ENCODE results near the gene PPFIA3. TPM values are rescaled to one million over a fixed set of nuclear protein-coding genes. Genes with fewer than 3 reads are reported as not detected.
"Not testable (repeated sequence)": the region's sequence is repeated elsewhere in the genome, so short reads cannot be mapped to it uniquely, and the experiment has no call there.

PPFIA3 gene
- total RNA-seq, 2 donors from 2014 or later = 7.0 to 11.3 TPM

DNA sequence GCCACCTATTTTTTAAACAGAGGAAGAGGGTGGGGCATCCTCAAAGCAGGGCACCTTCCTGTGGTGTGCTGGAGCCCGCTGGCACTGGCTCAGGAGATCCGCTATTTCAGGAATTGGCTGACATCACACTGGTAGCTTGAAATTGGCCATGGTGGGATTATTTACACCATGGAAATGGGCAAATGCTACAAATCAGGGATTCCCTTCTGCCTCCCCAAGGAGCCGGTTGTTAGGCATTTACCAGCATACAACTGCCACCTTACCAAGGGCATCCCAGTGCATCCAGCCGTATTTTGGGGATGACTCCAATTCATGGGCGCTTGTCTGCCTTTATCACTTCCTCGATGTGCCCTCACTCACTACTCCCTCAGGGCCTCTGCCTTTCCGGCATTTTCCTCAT is 21.6 kb downstream of the PPFIA3 start:
- H3K4me1 Mint-ChIP-seq (ENCODE audit: low read depth in 2 of 2) = peaks cover 19% of the 10 kb centered on the region in 2 donors
- no peak overlapping the region for H3K4me3 Mint-ChIP-seq
- H3K9me3 Mint-ChIP-seq = no peaks in the 10 kb centered on the region
- ATAC-seq (no peak), DNase-seq (ENCODE audit: low spot score) (no peak)
- no peaks in the 10 kb centered on the region for H3K36me3 Mint-ChIP-seq
- H3K27ac Mint-ChIP-seq = no peak overlapping the region
- H3K27me3 Mint-ChIP-seq = peaks cover 16 to 20% of the 10 kb centered on the region in 2 donors

DNA sequence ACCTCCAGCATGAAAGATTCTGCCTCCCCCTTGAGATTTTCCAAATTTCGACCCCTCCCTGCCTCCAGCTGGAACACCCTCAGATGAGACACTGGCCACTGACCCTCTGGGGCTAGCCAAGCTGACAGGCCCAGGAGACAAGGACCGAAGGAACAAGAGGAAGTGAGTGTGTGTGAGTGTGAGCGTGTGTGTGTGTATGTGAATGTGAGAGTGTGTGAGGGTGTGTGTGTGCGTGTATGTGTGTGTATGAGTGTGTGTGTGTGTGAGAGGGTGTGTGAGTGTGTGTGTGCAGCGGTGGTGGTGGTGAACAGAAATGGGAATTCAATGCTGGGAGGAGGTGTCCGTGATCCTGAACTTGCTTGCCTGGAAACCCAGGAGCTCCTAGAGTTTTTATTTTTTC is 22.0 kb downstream of the PPFIA3 start:
- DNase-seq (ENCODE audit: low spot score) = no peak
- H3K27ac Mint-ChIP-seq = no peak overlapping the region

DNA sequence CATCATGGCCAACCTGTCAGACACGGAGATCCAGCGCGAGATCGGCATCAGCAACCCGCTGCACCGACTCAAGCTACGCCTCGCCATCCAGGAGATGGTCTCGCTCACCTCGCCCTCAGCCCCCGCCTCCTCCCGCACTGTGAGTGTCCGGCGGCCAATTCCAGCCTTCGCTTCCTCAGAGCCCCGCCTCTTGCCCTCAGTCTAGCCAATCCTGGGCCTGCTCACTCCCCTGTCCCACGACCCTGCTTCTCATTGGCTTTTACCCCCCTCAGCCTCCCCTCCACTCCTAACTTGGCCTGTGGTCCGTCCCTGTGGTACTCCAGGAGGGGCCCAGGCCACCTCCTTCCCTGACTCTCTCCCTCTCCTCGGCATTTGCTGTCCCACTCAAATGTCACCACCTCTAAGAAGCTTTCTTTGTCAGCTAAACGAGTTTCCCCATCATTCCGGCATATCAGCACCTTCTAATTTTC is 23.6 kb downstream of the PPFIA3 start:
- peaks cover 19% of the 10 kb centered on the region in 2 donors for H3K4me1 Mint-ChIP-seq (ENCODE audit: low read depth in 2 of 2)
- no peaks in the 10 kb centered on the region for H3K36me3 Mint-ChIP-seq
- peak overlapping the region in 1 of 2 donors; percentile 57 for H3K27ac Mint-ChIP-seq
- peak overlapping the region; percentile 78 for H3K4me3 Mint-ChIP-seq
- H3K9me3 Mint-ChIP-seq = no peaks in the 10 kb centered on the region
- ATAC-seq (peak; percentile 96 to 98), DNase-seq (ENCODE audit: low spot score) (peak; percentile 85)
- H3K27me3 Mint-ChIP-seq = peaks cover 20 to 33% of the 10 kb centered on the region in 2 donors

More for the DNA sequence above, 22.0 kb downstream of the PPFIA3 start:
- Mint-ChIP-seq H3K4me1 (ENCODE audit: low read depth in 2 of 2) (peaks cover 19% of the 10 kb centered on the region in 2 donors), H3K9me3 (no peaks in the 10 kb centered on the region), H3K27me3 (peaks cover 16 to 21% of the 10 kb centered on the region in 2 donors), H3K36me3 (no peaks in the 10 kb centered on the region), H3K4me3 (peak overlapping the region; percentile 2)
- ATAC-seq = no peak

DNA sequence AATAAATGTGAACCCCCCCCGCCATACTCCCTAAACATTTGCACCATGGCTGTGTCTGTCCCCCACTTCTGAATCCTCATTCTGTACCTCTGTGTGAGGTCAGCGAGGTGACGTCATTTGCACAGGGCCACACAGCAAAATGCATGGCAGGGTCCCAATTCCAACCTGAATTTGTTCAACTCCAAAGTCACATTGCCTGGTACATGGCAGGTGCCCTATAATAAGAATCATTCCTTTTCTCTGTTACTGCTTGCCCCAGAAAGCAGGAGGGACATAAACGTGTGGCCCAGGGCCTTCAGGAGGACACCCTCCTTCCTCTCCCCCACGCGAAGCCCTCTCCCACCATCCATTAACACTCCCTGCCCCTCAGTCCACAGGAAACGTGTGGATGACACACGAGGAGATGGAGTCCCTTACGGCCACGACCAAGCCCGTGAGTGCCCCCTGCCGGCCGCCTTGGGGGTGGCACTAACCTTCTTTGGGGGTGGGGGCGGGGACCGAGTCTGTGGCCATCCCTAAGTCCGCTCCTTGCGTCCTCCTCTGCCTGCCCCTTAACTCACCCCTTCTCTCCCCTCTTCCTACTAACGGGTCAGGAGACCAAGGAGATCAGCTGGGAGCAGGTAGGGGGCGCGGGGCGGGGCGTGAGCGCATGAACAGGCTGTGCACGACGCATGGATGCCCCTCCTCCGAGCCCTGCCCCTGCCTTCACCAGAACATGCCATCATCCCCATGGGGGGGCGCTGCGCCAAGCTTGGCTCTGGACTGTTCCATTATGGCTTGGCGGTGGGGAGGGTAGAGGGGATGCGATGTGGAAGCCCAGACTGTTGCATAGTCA is 26.4 kb downstream of the PPFIA3 start:
- no peaks in the 10 kb centered on the region for H3K36me3 Mint-ChIP-seq
- peak overlapping the region in 1 of 2 donors; percentile 88 for H3K27ac Mint-ChIP-seq
- peak; percentile 79 for DNase-seq (ENCODE audit: low spot score)
- H3K4me3 Mint-ChIP-seq = peak overlapping the region; percentile 23
- peaks cover 30 to 32% of the 10 kb centered on the region in 2 donors for H3K4me1 Mint-ChIP-seq (ENCODE audit: low read depth in 2 of 2)
- no peaks in the 10 kb centered on the region for H3K9me3 Mint-ChIP-seq
- ATAC-seq = peak; percentile 67
- peaks cover 28 to 33% of the 10 kb centered on the region in 2 donors for H3K27me3 Mint-ChIP-seq

DNA sequence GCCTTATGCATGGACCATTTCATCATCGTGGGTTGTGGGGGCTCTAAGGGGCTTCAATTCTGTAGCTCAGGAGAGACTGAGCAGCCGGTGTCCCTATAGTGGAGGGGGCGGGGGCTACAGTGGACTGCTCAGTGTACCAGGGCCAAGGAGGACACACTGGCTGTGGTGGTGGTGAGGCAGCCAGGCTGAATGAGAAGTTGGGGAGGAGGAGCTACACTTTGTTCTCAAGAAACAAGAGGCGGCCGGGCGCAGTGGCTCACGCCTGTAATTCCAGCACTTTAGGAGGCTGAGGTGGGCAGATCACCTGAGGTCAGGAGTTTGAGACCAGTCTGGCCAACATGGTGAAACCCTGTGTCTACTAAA is 27.0 kb downstream of the PPFIA3 start:
- not testable (repeated sequence) for DNase-seq (ENCODE audit: low spot score); ATAC-seq; H3K4me3 Mint-ChIP-seq; H3K27ac Mint-ChIP-seq; H3K9me3 Mint-ChIP-seq; H3K36me3 Mint-ChIP-seq
- peaks cover 32% of the 10 kb centered on the region in 2 donors for H3K4me1 Mint-ChIP-seq (ENCODE audit: low read depth in 2 of 2)
- H3K27me3 Mint-ChIP-seq = peaks cover 28 to 35% of the 10 kb centered on the region in 2 donors

DNA sequence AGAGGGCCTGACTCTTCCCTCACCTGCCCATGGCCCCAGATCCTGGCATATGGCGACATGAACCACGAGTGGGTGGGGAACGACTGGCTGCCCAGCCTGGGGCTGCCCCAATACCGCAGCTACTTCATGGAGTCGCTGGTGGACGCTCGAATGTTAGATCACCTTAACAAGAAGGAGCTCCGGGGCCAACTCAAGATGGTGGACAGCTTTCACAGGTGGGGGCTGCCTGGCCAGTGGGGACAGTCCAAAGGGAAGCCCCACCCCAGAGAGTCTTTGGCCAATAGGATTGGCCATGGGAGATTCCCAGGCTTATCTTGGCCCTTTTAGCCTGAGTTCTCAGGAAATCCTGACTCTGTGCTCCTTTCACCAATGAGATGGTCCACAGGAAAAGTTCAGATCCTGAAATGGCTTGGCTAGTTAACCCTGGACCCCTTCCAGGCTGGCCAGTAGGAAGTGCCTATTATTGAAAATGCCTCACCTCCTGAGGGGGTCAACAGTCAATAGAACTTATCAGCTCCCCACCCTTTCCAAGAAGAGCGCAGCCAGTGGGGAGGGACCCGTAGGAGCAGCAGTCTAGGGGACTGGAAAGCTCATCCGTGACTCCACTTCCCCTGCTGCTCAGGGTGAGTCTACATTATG is 28.8 kb downstream of the PPFIA3 start:
- Mint-ChIP-seq H3K4me3 (peak overlapping the region; percentile 40), H3K27me3 (peaks cover 23 to 27% of the 10 kb centered on the region in 2 donors), H3K9me3 (no peaks in the 10 kb centered on the region), H3K4me1 (ENCODE audit: low read depth in 2 of 2) (peaks cover 20 to 27% of the 10 kb centered on the region in 2 donors), H3K27ac (no peak overlapping the region), H3K36me3 (no peaks in the 10 kb centered on the region)
- DNase-seq (ENCODE audit: low spot score) (no peak), ATAC-seq (no peak)

DNA sequence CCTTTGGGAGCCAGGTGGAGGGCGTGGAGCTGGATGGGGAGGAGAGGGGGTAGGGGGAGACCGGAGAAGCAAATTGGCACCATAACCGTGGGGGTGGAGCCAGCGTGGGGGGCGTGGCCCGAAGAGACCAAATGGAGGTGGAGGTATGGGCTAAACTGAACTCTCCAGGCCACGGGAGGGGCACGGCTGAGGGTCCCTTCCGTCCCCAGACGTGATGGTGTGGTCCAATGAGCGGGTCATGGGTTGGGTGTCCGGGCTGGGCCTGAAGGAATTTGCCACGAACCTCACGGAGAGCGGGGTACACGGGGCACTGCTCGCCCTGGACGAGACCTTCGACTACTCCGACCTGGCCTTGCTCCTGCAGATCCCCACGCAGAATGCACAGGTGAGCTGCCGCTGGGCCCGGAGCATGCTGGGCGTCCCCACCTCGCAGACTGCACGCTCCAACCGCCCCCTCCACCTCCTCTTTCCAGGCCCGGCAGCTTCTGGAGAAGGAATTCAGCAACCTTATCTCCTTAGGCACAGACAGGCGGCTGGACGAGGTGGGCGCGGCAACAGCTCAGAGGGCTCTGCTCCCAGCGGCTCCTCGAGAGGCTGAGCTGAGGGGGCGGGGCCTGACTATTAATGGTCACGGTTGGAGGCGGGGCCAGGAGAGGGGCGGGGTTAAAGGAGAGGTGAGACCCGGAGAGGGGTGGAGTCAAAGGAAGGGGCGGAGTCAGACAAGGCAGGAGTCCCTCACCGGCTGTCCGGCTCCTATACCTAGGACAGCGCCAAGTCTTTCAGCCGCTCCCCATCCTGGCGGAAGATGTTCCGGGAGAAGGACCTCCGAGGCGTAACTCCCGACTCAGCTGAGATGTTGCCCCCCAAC is 29.7 kb downstream of the PPFIA3 start:
- Mint-ChIP-seq H3K27me3 (peaks cover 23 to 36% of the 10 kb centered on the region in 2 donors), H3K9me3 (no peaks in the 10 kb centered on the region), H3K4me3 (peak overlapping the region; percentile 91), H3K27ac (no peak overlapping the region), H3K4me1 (ENCODE audit: low read depth in 2 of 2) (peaks cover 25 to 28% of the 10 kb centered on the region in 2 donors), H3K36me3 (no peaks in the 10 kb centered on the region)
- DNase-seq (ENCODE audit: low spot score) (peak; percentile 85), ATAC-seq (peak; percentile 67 to 82)

DNA sequence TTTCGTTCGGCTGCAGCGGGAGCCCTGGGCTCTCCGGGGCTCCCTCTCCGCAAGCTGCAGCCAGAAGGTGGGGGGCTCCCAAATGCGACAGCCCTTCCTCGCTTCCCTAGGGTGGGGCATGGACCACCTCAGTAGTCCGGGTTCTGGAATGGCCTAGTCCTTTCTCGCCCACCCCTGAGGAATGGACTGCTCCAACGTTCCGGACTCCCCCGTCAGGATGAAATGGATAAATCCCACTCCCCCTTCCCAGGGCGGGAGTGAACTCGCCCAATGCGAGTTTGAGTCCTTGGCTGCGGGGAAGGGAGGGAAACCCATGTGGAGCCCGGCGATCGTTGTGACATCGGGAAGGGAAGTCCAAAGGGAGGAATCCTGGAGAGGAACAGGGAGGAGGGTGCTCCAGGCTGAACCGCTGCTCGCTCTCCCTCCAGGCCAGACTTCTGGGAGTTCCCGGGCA is 30.3 kb downstream of the PPFIA3 start:
- Mint-ChIP-seq H3K27ac (no peak overlapping the region), H3K9me3 (peaks cover 3% of the 10 kb centered on the region), H3K27me3 (peaks cover 23 to 42% of the 10 kb centered on the region in 2 donors), H3K36me3 (no peaks in the 10 kb centered on the region), H3K4me3 (peak overlapping the region; percentile 91), H3K4me1 (ENCODE audit: low read depth in 2 of 2) (peaks cover 29 to 31% of the 10 kb centered on the region in 2 donors)
- ATAC-seq (no peak), DNase-seq (ENCODE audit: low spot score) (no peak)

DNA sequence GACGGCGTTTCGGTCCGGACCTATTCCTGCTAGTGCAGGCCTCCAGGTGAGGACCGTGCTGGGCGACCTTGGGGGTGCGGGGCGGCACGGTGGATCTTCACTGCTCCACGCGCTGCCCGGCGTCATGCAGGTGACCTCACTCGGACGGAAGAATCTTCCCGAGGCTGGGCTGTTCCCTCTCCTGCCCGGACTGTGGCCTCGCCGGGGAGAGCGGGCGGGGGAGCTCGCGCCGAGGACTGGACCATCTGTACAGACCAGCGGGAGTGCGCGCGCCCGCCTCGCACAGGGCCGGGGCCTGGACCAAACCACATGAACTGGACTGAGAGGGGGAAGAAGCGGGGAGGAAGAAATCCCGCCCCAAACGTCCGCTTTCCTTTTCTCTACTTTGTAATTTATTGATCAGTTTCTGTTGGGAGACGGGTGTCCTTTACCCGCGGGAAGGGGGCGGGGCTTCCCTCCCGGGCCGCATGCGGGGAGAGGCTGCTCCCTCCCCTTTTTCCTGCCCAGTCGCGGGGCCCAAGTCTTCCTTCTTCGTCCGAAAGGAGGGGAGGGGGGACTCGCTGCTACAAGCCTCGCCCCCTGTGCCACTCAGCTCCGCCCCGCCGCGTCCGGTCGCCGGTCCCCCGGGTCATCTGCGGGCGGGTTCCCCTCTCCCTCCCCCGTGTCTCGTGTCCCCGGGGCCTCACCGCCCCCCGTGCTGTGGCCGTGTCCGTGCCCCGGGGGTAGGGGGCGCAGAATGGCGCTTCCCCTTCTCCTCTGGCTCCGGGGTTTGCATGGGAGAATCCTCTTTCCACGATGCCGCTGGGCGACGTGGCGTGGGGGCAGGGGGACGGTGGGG is 31.0 kb downstream of the PPFIA3 start:
- H3K4me3 Mint-ChIP-seq = peak overlapping the region; percentile 91
- peaks cover 23 to 40% of the 10 kb centered on the region in 2 donors for H3K27me3 Mint-ChIP-seq
- ATAC-seq (peak; percentile 65 to 66), DNase-seq (ENCODE audit: low spot score) (peak; percentile 73)
- H3K9me3 Mint-ChIP-seq = peaks cover 3% of the 10 kb centered on the region
- H3K27ac Mint-ChIP-seq = no peak overlapping the region
- H3K4me1 Mint-ChIP-seq (ENCODE audit: low read depth in 2 of 2) = peaks cover 28 to 30% of the 10 kb centered on the region in 2 donors
- H3K36me3 Mint-ChIP-seq = no peaks in the 10 kb centered on the region

DNA sequence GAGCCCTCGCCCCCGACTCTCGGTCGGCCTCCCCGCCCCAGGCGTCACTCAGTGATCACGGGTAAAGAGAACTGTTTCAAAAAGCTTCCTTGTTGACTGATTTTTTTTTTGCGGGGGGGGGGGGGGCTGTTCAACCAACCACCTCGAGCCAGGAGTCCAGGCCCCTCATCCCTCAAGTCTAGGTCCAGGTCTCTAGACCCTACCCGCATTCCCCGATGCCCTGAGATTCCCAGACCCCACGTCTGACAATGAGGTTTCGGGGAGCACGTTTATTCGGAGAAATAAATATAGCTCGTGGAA is 31.6 kb downstream of the PPFIA3 start:
- H3K4me1 Mint-ChIP-seq (ENCODE audit: low read depth in 2 of 2) = peaks cover 22 to 24% of the 10 kb centered on the region in 2 donors
- peaks cover 3% of the 10 kb centered on the region for H3K9me3 Mint-ChIP-seq
- H3K27me3 Mint-ChIP-seq = peaks cover 20 to 39% of the 10 kb centered on the region in 2 donors
- H3K27ac Mint-ChIP-seq = no peak overlapping the region
- peak overlapping the region; percentile 61 for H3K4me3 Mint-ChIP-seq
- ATAC-seq (no peak), DNase-seq (ENCODE audit: low spot score) (no peak)
- no peaks in the 10 kb centered on the region for H3K36me3 Mint-ChIP-seq

DNA sequence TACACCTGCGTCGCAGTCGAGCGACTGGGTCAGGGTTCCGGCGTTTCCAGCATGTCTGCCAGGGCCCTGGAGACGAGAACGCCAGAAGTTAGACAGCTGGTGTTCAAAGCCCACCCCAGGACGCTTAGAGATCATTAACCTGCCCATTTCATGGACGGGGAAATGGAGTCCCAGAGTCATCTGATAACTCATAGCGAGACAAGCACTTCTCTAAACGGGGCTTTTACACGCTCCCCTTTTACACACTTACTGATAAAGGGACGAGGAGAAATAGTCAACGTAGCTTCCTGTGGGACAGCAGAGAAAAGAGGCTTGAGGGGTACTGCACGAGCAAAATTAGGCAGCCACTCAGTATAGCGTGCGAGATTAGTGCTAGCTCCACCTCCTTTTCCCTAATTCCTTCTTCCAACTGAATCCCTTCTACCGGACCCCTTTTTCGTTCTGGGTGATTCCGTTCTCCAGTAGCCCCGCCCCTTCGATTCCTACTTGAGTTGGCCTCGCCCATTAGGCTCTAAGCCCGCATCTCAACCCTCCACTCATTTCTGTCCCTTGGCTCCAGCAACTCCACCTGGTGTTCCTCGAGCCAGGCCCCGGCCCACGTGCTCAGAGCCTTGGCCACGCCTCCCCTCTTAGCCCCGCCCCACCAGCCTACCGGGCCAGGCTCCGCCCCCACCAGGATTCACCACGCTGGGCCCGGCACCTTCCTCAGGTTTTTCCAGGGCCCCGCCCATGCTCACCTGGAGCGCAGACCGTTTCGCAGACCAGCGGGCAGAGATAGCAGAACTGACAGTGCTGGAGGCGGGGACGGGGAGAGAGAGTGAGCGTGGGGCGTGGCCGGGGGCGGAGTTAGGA is 32.1 kb downstream of the PPFIA3 start:
- H3K4me1 Mint-ChIP-seq (ENCODE audit: low read depth in 2 of 2) = peaks cover 21 to 24% of the 10 kb centered on the region in 2 donors
- ATAC-seq (no peak), DNase-seq (ENCODE audit: low spot score) (no peak)
- H3K36me3 Mint-ChIP-seq = no peaks in the 10 kb centered on the region
- peak overlapping the region; percentile 61 for H3K4me3 Mint-ChIP-seq
- H3K27me3 Mint-ChIP-seq = peaks cover 24 to 43% of the 10 kb centered on the region in 2 donors
- H3K27ac Mint-ChIP-seq = no peak overlapping the region
- peaks cover 3% of the 10 kb centered on the region for H3K9me3 Mint-ChIP-seq

DNA sequence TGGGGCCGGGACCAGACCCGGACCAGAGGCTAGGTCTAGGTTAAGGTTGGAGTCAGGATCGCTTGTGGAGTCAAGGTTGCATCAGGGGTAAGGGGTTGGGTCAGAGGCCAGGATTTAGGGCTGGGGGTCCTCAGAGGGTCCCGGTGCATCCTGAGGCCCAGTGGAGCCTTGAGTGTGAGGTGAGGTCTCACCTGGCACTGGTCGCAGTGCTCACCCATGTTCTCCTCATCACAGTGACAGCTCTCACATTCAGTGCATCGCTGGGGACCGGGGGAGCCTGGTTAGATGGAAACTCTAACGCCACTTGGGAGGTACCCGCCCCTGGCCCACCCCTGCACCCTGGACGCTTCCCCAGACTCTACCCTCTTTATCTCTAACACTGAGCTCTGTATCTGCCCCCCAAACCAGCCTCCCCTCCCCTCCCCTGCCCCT is 32.8 kb downstream of the PPFIA3 start:
- DNase-seq (ENCODE audit: low spot score) (no peak), ATAC-seq (no peak)
- peak overlapping the region; percentile 25 for H3K4me3 Mint-ChIP-seq

More for the DNA sequence above, 32.8 kb downstream of the PPFIA3 start:
- Mint-ChIP-seq H3K4me1 (ENCODE audit: low read depth in 2 of 2) (peaks cover 21 to 24% of the 10 kb centered on the region in 2 donors), H3K36me3 (no peaks in the 10 kb centered on the region), H3K27ac (no peak overlapping the region), H3K9me3 (peaks cover 3% of the 10 kb centered on the region), H3K27me3 (peaks cover 21 to 40% of the 10 kb centered on the region in 2 donors)
